HCT116 (cell line): ENCODE measurements around the gene TRHDE. TPM values are rescaled to one million over a fixed set of nuclear protein-coding genes. Genes with fewer than 3 reads are reported as not detected.

Experiments used
- ATAC-seq: fragments of 200-7000 bp; cut with Tn5 transposase; 2 replicates; pipeline ENCODE4 v1.9.1; 2020; ENCODE audit warnings: mild to moderate bottlenecking, moderate library complexity
- BruUV-seq: library from RNA; stranded (reverse); fragments of 400-500 nt; replicated peaks from 2 replicates; lab custom pipeline; 2021; lab: Mats Ljungman, UMichigan
- CTCF ChIA-PET: fragments of 300-600 bp; sonication (Branson Sonifier 250); formaldehyde crosslinking; loops from one replicate; lab custom pipeline; 2021; ENCODE audit warnings: antibody characterized with exemption; lab: Charles Lee
- POLR2A ChIA-PET: fragments of 300-600, 350-600 bp; sonication (Branson Sonifier 250); formaldehyde crosslinking; loops from one replicate; lab custom pipeline; 2021; ENCODE audit warnings: antibody characterized with exemption; lab: Charles Lee
- RAD21 ChIA-PET, 2 experiments: fragments of 300-600 bp; sonication (Branson Sonifier 250); formaldehyde crosslinking; loops; one replicate each; lab custom pipeline; 2023; ENCODE audit warnings: low total read pairs in 2 of 2; ENCODE audit not compliant: uncharacterized antibody in 2 of 2, unreplicated experiment in 2 of 2, low non-redundant PET in 1 of 2; lab: Charles Lee
- DNase-seq: peaks from one replicate; pipeline ENCODE4 v3.0.0-alpha.2; 2010; ENCODE audit warnings: low read depth, low spot score
- H2AFZ ChIP-seq: fragments of 200-600 bp; shearing (Covaris generic), sonication (generic); 2 replicates; pipeline ENCODE4 v1.6.1; 2017; ENCODE audit warnings: low read depth, mixed run types, mixed read lengths, antibody characterized with exemption, low read length; ENCODE audit not compliant: poor library complexity, severe bottlenecking
- H3K27ac ChIP-seq: 2 replicates; pipeline ENCODE4 v1.5.1; 2012; ENCODE audit warnings: low read depth, low read length
- H3K27me3 ChIP-seq: fragments of 200-600 bp; sonication (generic); 2 replicates; pipeline ENCODE4 v1.6.1; 2016; ENCODE audit warnings: mixed run types, low read length, mixed read lengths; ENCODE audit not compliant: insufficient read depth
- H3K36me3 ChIP-seq, 2 experiments: fragments of 200-500 bp in 1 of 2; fragments of 200-600 bp in 1 of 2; sonication (Bioruptor generic) in 1 of 2; sonication (generic) in 1 of 2; 2 replicates each; pipeline versions ENCODE4 v1.5.1 to v1.6.1; 2014 to 2016; ENCODE audit warnings: low read length in 2 of 2, inconsistent platforms in 1 of 2, mixed read lengths in 1 of 2, mixed run types in 1 of 2; ENCODE audit not compliant: insufficient read depth in 2 of 2, control insufficient read depth in 1 of 2
- H3K4me1 ChIP-seq, 2 experiments: fragments of 200-600 bp in 1 of 2; sonication (generic) in 1 of 2; 2 replicates each; pipeline versions ENCODE4 v1.5.1 to v1.6.1; 2012 to 2017; ENCODE audit warnings: low read length in 2 of 2, inconsistent platforms in 1 of 2, mild to moderate bottlenecking in 1 of 2, mixed read lengths in 1 of 2, mixed run types in 1 of 2, moderate library complexity in 1 of 2; ENCODE audit not compliant: insufficient read depth in 2 of 2, control insufficient read depth in 1 of 2
- H3K4me2 ChIP-seq: fragments of 200-600 bp; sonication (generic); 2 replicates; pipeline ENCODE4 v1.6.1; 2017; ENCODE audit warnings: mixed run types, low read length, mixed read lengths
- H3K4me3 ChIP-seq, 2 experiments: fragments of 200-600 bp in 1 of 2; sonication (generic) in 1 of 2; replicated peaks in 1 of 2; 2 replicates each; pipeline ENCODE4 v1.5.1; 2011 to 2016; ENCODE audit warnings: low read length in 2 of 2, control low read depth in 1 of 2, low read depth in 1 of 2, mild to moderate bottlenecking in 1 of 2, mixed read lengths in 1 of 2, mixed run types in 1 of 2
- H3K79me2 ChIP-seq: fragments of 200-600 bp; sonication (generic); 2 replicates; pipeline ENCODE4 v1.6.1; 2017; ENCODE audit warnings: mild to moderate bottlenecking, mixed run types, low read length, moderate library complexity, mixed read lengths; ENCODE audit not compliant: insufficient read depth
- H3K9ac ChIP-seq: fragments of 200-600 bp; sonication (generic); 2 replicates; pipeline ENCODE4 v1.6.1; 2016; ENCODE audit warnings: low read length, mixed read lengths
- H3K9me2 ChIP-seq: fragments of 200-600 bp; sonication (generic), shearing (Covaris generic); 2 replicates; pipeline ENCODE4 v1.6.1; 2017; ENCODE audit warnings: mixed run types, mild to moderate bottlenecking, moderate library complexity; ENCODE audit not compliant: insufficient read depth
- H3K9me3 ChIP-seq, 2 experiments: fragments of 200-500 bp in 1 of 2; fragments of 200-600 bp in 1 of 2; sonication (Bioruptor generic) in 1 of 2; sonication (generic) in 1 of 2; 2 replicates each; pipeline ENCODE4 v1.6.1; 2014 to 2017; ENCODE audit warnings: low read length in 2 of 2, mixed read lengths in 2 of 2, inconsistent platforms in 1 of 2, low read depth in 1 of 2, mild to moderate bottlenecking in 1 of 2, mixed run types in 1 of 2, moderate library complexity in 1 of 2; ENCODE audit not compliant: control insufficient read depth in 1 of 2, insufficient read depth in 1 of 2
- H4K20me1 ChIP-seq: fragments of 200-600 bp; sonication (generic), shearing (Covaris generic); 2 replicates; pipeline ENCODE4 v1.6.1; 2017; ENCODE audit warnings: mixed run types, mild to moderate bottlenecking, moderate library complexity; ENCODE audit not compliant: insufficient read depth
- CBX3 ChIP-seq: IDR thresholded peaks from 2 replicates; pipeline ENCODE4 v1.6.1; 2012; ENCODE audit warnings: low read depth
- CEBPB ChIP-seq: IDR thresholded peaks from 2 replicates; pipeline ENCODE4 v1.6.1; 2012; ENCODE audit warnings: low read depth
- EGR1 ChIP-seq: IDR thresholded peaks from 2 replicates; pipeline ENCODE4 v1.6.1; 2012; ENCODE audit warnings: low read depth
- ELF1 ChIP-seq: IDR thresholded peaks from 2 replicates; pipeline ENCODE4 v1.6.1; 2012; ENCODE audit warnings: low read depth, borderline replicate concordance
- EZH2 ChIP-seq: fragments of 200-600 bp; sonication (generic); IDR thresholded peaks from 2 replicates; pipeline ENCODE4 v1.6.1; 2017; ENCODE audit warnings: antibody characterized with exemption, mixed run types
- EZH2phosphoT487 ChIP-seq: fragments of 200-600 bp; IDR thresholded peaks from 2 replicates; pipeline ENCODE4 v1.6.1; 2018; ENCODE audit warnings: antibody characterized with exemption, borderline replicate concordance
- FOSL1 ChIP-seq: IDR thresholded peaks from 2 replicates; pipeline ENCODE4 v1.6.1; 2012; ENCODE audit warnings: low read depth
- JUND ChIP-seq: IDR thresholded peaks from 2 replicates; pipeline ENCODE4 v1.6.1; 2012
- POLR2A ChIP-seq: IDR thresholded peaks from 2 replicates; pipeline ENCODE4 v1.7.0; 2011; ENCODE audit warnings: borderline replicate concordance; ENCODE audit not compliant: insufficient read depth, insufficient read length; ENCODE audit errors: extremely low read depth
- POLR2AphosphoS5 ChIP-seq: IDR thresholded peaks from 2 replicates; pipeline ENCODE4 v1.6.1; 2011; ENCODE audit warnings: mild to moderate bottlenecking, low read depth, low read length, moderate library complexity
- SRF ChIP-seq: IDR thresholded peaks from 2 replicates; pipeline ENCODE4 v1.6.1; 2012; ENCODE audit warnings: low read depth
- TCF7L2 ChIP-seq: IDR thresholded peaks from 2 replicates; pipeline ENCODE4 v1.7.0; 2011; ENCODE audit warnings: borderline replicate concordance, inconsistent platforms; ENCODE audit not compliant: insufficient read depth, insufficient read length; ENCODE audit errors: extremely low read depth
- YY1 ChIP-seq: IDR thresholded peaks from 2 replicates; pipeline ENCODE4 v1.6.1; 2011; ENCODE audit warnings: low read length, low read depth, moderate library complexity, mild to moderate bottlenecking; ENCODE audit not compliant: insufficient replicate concordance; ENCODE audit errors: extremely low read depth
- ZNF274 ChIP-seq: fragments of 200-500 bp; sonication (Bioruptor generic); IDR thresholded peaks from 2 replicates; pipeline ENCODE4 v1.6.1; 2014; ENCODE audit warnings: mild to moderate bottlenecking, low read depth, low read length, inconsistent platforms
- intact Hi-C: fragments of 100-400 bp; cut with micrococcal nuclease; formaldehyde crosslinking; loops from 2 replicates; pipeline ENCODE4 v1.10.0; 2022
- total RNA-seq: library from RNA; stranded (reverse); gene quantifications from one replicate; pipeline ENCODE4 v1.2.1, GENCODE V29; 2021; ENCODE audit not compliant: unreplicated experiment
- TF ChIP-seq, protein P1 (sequence below): IDR thresholded peaks from 2 replicates; pipeline ENCODE4 v1.6.1; 2012
- TF ChIP-seq, protein P2 (sequence below): IDR thresholded peaks from 2 replicates; pipeline ENCODE4 v1.6.1; 2011; ENCODE audit warnings: mild to moderate bottlenecking, low read length, moderate library complexity; ENCODE audit not compliant: insufficient replicate concordance; ENCODE audit errors: extremely low read depth

Gene TRHDE
- total RNA-seq, 1 experiment from 2014 or later: 2.9 TPM

DNA sequence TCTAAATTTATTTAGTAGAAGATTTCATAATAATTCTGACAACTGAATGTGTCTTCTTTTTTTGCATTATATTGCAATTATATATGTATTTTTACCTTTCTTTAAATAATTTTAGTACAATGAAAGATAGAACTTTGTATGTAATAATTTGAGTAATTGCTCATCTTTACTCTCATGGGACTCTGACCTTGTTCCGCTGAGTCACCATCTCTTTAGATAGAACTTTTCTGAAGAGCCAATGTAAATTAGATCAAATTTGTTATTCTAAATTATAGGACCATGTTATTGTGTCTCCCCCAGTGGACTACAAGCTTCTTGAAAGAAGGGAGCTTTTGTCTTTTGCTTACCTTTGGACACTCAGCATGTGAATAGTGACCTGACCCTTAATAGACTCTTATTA, 96.1 kb downstream of the TRHDE start:
- Histone ChIP-seq H3K27ac (no peak overlapping the region), H3K27me3 (no peaks in the 10 kb centered on the region)
- no TSS peak for BruUV-seq
- RAD21 ChIA-PET: no interaction called here
- no peak for TF ChIP-seq EZH2phosphoT487
- TF ChIP-seq, protein P1, sequence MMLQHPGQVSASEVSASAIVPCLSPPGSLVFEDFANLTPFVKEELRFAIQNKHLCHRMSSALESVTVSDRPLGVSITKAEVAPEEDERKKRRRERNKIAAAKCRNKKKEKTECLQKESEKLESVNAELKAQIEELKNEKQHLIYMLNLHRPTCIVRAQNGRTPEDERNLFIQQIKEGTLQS: no peak
- TF ChIP-seq, all 23 proteins: peak for 0
- Histone ChIP-seq H3K9me3 (no peaks in the 10 kb centered on the region), H3K4me3 (no peak overlapping the region), H3K79me2 (no peaks in the 10 kb centered on the region), H3K9me2 (no peaks in the 10 kb centered on the region), H3K36me3 (no peaks in the 10 kb centered on the region), H3K4me2 (no peak overlapping the region), H4K20me1 (no peaks in the 10 kb centered on the region), H3K9ac (no peak overlapping the region), H2AFZ (no peak overlapping the region), H3K4me1 (no peaks in the 10 kb centered on the region)
- no peak for ATAC-seq
- no peak for DNase-seq
- intact Hi-C loops: no loop called here
- ChIA-PET CTCF (no interaction called here), POLR2A (no interaction called here)

DNA sequence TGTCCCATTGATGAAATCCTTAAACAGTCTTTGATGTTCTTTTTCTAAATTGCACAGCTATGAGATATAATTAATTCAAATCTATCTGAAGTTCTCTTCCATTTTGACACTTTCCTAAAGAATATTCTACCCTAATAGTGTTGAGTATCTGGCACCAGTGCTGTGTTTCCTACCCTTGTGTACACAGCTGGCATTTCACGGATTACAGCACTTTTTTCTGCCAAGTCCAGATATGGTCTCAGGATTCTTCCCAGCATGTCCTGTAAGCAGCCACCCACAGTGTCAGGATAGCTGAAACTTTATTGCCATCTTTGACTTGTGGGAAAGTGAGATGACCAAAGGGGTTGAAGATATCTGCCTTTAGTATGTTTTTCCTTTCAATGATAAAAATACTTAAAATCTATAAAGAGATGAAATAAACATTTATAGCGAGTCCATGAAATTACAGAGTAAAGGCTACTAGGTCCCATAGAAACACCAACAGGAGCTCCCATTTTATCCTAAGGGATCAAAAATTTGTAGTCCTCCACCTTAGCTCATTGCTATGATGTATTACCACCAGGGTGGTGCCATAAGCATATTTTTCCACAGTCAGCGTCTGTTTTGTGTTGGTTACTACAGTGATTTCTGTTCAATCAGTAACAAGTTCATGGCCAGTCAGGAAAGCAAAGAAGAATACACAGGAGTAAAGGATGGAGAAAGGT, 96.7 kb downstream of the TRHDE start:
- Histone ChIP-seq H4K20me1 (no peaks in the 10 kb centered on the region), H3K9me3 (no peaks in the 10 kb centered on the region), H3K79me2 (no peaks in the 10 kb centered on the region), H3K4me2 (no peak overlapping the region), H3K36me3 (no peaks in the 10 kb centered on the region), H3K4me3 (no peak overlapping the region), H3K27me3 (no peaks in the 10 kb centered on the region), H3K9me2 (no peaks in the 10 kb centered on the region), H3K9ac (no peak overlapping the region), H2AFZ (no peak overlapping the region), H3K4me1 (no peaks in the 10 kb centered on the region), H3K27ac (no peak overlapping the region)
- ATAC-seq: no peak
- no peak for DNase-seq
- RAD21 ChIA-PET: no interaction called here
- intact Hi-C loops: no loop called here
- POLR2A ChIA-PET: no interaction called here
- CTCF ChIA-PET: no interaction called here
- BruUV-seq: no TSS peak
- TF ChIP-seq EZH2 (no peak), ZNF274 (no peak), CBX3 (no peak), YY1 (no peak), EZH2phosphoT487 (no peak), POLR2AphosphoS5 (no peak), FOSL1 (no peak), JUND (no peak), EGR1 (no peak), CEBPB (no peak), POLR2A (no peak), SRF (no peak), ELF1 (no peak), TCF7L2 (no peak)
- TF ChIP-seq, protein P2, sequence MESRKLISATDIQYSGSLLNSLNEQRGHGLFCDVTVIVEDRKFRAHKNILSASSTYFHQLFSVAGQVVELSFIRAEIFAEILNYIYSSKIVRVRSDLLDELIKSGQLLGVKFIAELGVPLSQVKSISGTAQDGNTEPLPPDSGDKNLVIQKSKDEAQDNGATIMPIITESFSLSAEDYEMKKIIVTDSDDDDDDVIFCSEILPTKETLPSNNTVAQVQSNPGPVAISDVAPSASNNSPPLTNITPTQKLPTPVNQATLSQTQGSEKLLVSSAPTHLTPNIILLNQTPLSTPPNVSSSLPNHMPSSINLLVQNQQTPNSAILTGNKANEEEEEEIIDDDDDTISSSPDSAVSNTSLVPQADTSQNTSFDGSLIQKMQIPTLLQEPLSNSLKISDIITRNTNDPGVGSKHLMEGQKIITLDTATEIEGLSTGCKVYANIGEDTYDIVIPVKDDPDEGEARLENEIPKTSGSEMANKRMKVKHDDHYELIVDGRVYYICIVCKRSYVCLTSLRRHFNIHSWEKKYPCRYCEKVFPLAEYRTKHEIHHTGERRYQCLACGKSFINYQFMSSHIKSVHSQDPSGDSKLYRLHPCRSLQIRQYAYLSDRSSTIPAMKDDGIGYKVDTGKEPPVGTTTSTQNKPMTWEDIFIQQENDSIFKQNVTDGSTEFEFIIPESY: no peak
